ENCODE data around the gene DECR2. TPM values are rescaled to one million over a fixed set of nuclear protein-coding genes. Genes with fewer than 3 reads are reported as not detected.

The DECR2 gene
- total and polyA plus RNA-seq, 12 donors, result 5.9 to 143 (median 41.7) TPM

- peak overlapping the region in 1 of 4 donors; percentile 95 for H3K4me3 ChIP-seq
- no peaks in the 10 kb centered on the region for H3K9me3 ChIP-seq (replicated peaks in 1 of 3)
- intact Hi-C loops (cut with DNase I), result loop anchor here in 1 of 2 donors (10.0 kb wide), 1 partner anchor 129 kb away; the partner anchor contains the start of gene CAPN15
- DNase-seq, result no peak
- no peaks in the 10 kb centered on the region for H3K27me3 ChIP-seq
- no peaks in the 10 kb centered on the region for H3K36me3 ChIP-seq (replicated peaks in 1 of 2)
- H3K27ac ChIP-seq, result peak overlapping the region in 3 of 5 donors; percentile 87
- peaks cover 13 to 21% of the 10 kb centered on the region in 2 donors for H3K4me1 ChIP-seq (replicated peaks in 1 of 2)
- no peak for TF ChIP-seq CTCF (IDR thresholded peaks at IDR 0.05)
- TF ChIP-seq POLR2A (IDR thresholded peaks at IDR 0.05), result no peak
- 17 to 29% (median 20%) methylated on average over 3 of the region's 3 CpGs for WGBS, 4 donors
Observed at GRCh38 chr16:396199-396598, 5.5 kb upstream of the DECR2 start.

GRCh38 chr16:396605-397004 is 5.1 kb upstream of the DECR2 start:
- Histone ChIP-seq H3K4me3 (peak overlapping the region in 2 of 4 donors; percentile 25 to 95), H3K9me3 (replicated peaks in 1 of 3) (no peaks in the 10 kb centered on the region), H3K36me3 (replicated peaks in 1 of 2) (no peaks in the 10 kb centered on the region), H3K4me1 (replicated peaks in 1 of 2) (peaks cover 13 to 21% of the 10 kb centered on the region in 2 donors), H3K27me3 (no peaks in the 10 kb centered on the region), H3K27ac (peak overlapping the region; percentile 56 to 87 (median 87))
- WGBS, 4 donors, result 0 to 2% (median 1%) methylated on average over 21 to 22 of the region's 22 CpGs
- intact Hi-C loops (cut with DNase I), result loop anchor here in 1 of 2 donors (10.0 kb wide), 1 partner anchor 128 kb away; the partner anchor contains the start of gene CAPN15
- DNase-seq, result peak; percentile 60 to 80 (median 73)
- TF ChIP-seq POLR2A (IDR thresholded peaks at IDR 0.05) (no peak), CTCF (IDR thresholded peaks at IDR 0.05) (peak in 1 of 6 experiments; percentile 16)

- Histone ChIP-seq H3K4me3 (peak within 1 kb of the TSS in 3 of 4 donors; percentile 21 to 95 (median 25)), H3K36me3 (replicated peaks in 1 of 2) (no peaks in the 10 kb centered on the region), H3K27ac (peak within 1 kb of the TSS; percentile 82 to 91 (median 87)), H3K4me1 (replicated peaks in 1 of 2) (peaks cover 16 to 21% of the 10 kb centered on the region in 2 donors), H3K9me3 (replicated peaks in 1 of 3) (no peaks in the 10 kb centered on the region), H3K27me3 (no peaks in the 10 kb centered on the region)
- intact Hi-C loops (cut with DNase I), result loop anchor here in 1 of 2 donors (10.0 kb wide), 1 partner anchor 128 kb away; the partner anchor contains the start of gene CAPN15
- DNase-seq, result peak in 4 of 7 donors; percentile 35 to 53 (median 43)
- WGBS, 4 donors, result 0 to 1% (median 1%) methylated on average over 10 to 73 of the region's 75 CpGs; no CpG with 5 or more reads in 1 of the 4 donors
- TF ChIP-seq POLR2A (IDR thresholded peaks at IDR 0.05), result peak; percentile 25 to 39
- no peak for TF ChIP-seq CTCF (IDR thresholded peaks at IDR 0.05)
Observed at GRCh38 chr16:397135-397661, 4.5 kb upstream of the DECR2 start, which contains the start of gene NME4. TSS of gene NME4 (plus strand) at chr16:397199. CDS start at chr16:397223, 24 bp downstream.

- WGBS, 4 donors, result 9 to 35% (median 16%) methylated on average over 7 to 25 of the region's 29 CpGs
- Histone ChIP-seq H3K36me3 (replicated peaks in 1 of 2) (no peaks in the 10 kb centered on the region), H3K27ac (peak overlapping the region; percentile 82 to 91 (median 87)), H3K4me3 (peak overlapping the region in 1 of 4 donors; percentile 95), H3K4me1 (replicated peaks in 1 of 2) (peaks cover 22 to 24% of the 10 kb centered on the region in 2 donors), H3K9me3 (replicated peaks in 1 of 3) (no peaks in the 10 kb centered on the region), H3K27me3 (no peaks in the 10 kb centered on the region)
- TF ChIP-seq CTCF (IDR thresholded peaks at IDR 0.05), result peak; percentile 28 to 78 (median 49)
- TF ChIP-seq POLR2A (IDR thresholded peaks at IDR 0.05), result peak; percentile 31 to 76
- DNase-seq, result peak; percentile 80 to 92 (median 89)
- intact Hi-C loops (cut with DNase I), result loop anchor here in 1 of 2 donors (10.0 kb wide), 1 partner anchor 127 kb away; the partner anchor contains the start of gene CAPN15
Observed at GRCh38 chr16:397736-398332, 3.9 kb upstream of the DECR2 start.

All from adrenal gland (tissue), 12 donors.